ENCODE results near the gene BBLN.
A peak's percentile ranks its signal among the peaks of the same experiment; 100 is the strongest.
"Not testable (repeated sequence)": the region's sequence is repeated elsewhere in the genome, so short reads cannot be mapped to it uniquely, and the experiment has no call there.

Gene BBLN

GRCh38 chr9:128124873-128125579 lies 35.0 kb upstream of the BBLN start:
- DNase-seq, result peak; percentile 49

GRCh38 chr9:128125580-128126354 lies 34.3 kb upstream of the BBLN start:
- no peak for DNase-seq

- DNase-seq, result peak; percentile 87
These were observed 32.5 kb upstream of the BBLN start, which contains the start of gene PTGES2 for GRCh38 chr9:128127568-128127989. TSS of gene PTGES2 (minus strand) at chr9:128127729. CDS start at chr9:128127717, 12 bp downstream.

- peak; percentile 92 for DNase-seq
These were observed 31.9 kb upstream of the BBLN start for GRCh38 chr9:128127990-128128835.

GRCh38 chr9:128128836-128129590 lies 31.1 kb upstream of the BBLN start:
- no peak for DNase-seq

GRCh38 chr9:128129976-128130590 lies 30.0 kb upstream of the BBLN start:
- peak; percentile 62 for DNase-seq

GRCh38 chr9:128130651-128131050 lies 29.4 kb upstream of the BBLN start:
- not testable (repeated sequence) for DNase-seq

- not testable (repeated sequence) for DNase-seq
These were observed 28.7 kb upstream of the BBLN start for GRCh38 chr9:128131346-128131745.

GRCh38 chr9:128132139-128132538 lies 27.9 kb upstream of the BBLN start:
- DNase-seq, result not testable (repeated sequence)

GRCh38 chr9:128135561-128135960 lies 24.5 kb upstream of the BBLN start:
- DNase-seq, result not testable (repeated sequence)

- no peak for DNase-seq
These were observed 23.0 kb upstream of the BBLN start for GRCh38 chr9:128136816-128137793.

- DNase-seq, result no peak
These were observed 22.1 kb upstream of the BBLN start for GRCh38 chr9:128138001-128138400.

- no peak for DNase-seq
These were observed 20.4 kb upstream of the BBLN start for GRCh38 chr9:128139621-128140020.

GRCh38 chr9:128141604-128142003 lies 18.5 kb upstream of the BBLN start:
- DNase-seq, result no peak

GRCh38 chr9:128142061-128142460 lies 18.0 kb upstream of the BBLN start:
- DNase-seq, result no peak

GRCh38 chr9:128142596-128142995 lies 17.5 kb upstream of the BBLN start:
- DNase-seq, result no peak

GRCh38 chr9:128143525-128144238 lies 16.4 kb upstream of the BBLN start:
- DNase-seq, result no peak

- no peak for DNase-seq
These were observed 15.6 kb upstream of the BBLN start for GRCh38 chr9:128144239-128145181.

- DNase-seq, result no peak
These were observed 14.5 kb upstream of the BBLN start for GRCh38 chr9:128145536-128145935.
